Measurements from ENCODE around the gene CALHM5. TPM values are rescaled to one million over a fixed set of nuclear protein-coding genes. Genes with fewer than 3 reads are reported as not detected.

CALHM5 gene
- total RNA-seq, 1 donor from 2014 or later, result 1.9 TPM

DNA sequence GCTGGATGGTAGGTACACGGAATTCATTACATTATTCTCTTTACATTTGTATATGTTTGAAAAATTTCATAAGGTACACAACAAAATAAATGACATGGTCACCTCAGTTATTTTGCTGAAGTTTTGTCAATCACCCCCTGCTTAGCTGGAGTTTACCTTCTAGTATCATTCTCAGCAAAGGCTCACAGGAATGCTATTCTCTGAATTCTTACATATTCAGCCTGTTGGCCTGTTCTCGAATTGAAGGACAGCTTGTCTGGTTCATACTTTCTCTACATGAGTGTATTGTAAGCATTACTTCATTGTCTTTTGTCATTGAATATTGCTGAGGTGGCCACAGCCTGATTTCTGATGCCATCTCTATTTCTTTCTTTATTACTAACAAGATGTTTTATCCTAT, 12.8 kb downstream of the CALHM5 start:
- ATAC-seq (no peak), DNase-seq (no peak)
- intact Hi-C loops (cut with DNase I), result no loop called here
- H3K4me3 ChIP-seq, result no peak overlapping the region
- H3K27me3 ChIP-seq, result no peaks in the 10 kb centered on the region
- TF ChIP-seq, protein P1, sequence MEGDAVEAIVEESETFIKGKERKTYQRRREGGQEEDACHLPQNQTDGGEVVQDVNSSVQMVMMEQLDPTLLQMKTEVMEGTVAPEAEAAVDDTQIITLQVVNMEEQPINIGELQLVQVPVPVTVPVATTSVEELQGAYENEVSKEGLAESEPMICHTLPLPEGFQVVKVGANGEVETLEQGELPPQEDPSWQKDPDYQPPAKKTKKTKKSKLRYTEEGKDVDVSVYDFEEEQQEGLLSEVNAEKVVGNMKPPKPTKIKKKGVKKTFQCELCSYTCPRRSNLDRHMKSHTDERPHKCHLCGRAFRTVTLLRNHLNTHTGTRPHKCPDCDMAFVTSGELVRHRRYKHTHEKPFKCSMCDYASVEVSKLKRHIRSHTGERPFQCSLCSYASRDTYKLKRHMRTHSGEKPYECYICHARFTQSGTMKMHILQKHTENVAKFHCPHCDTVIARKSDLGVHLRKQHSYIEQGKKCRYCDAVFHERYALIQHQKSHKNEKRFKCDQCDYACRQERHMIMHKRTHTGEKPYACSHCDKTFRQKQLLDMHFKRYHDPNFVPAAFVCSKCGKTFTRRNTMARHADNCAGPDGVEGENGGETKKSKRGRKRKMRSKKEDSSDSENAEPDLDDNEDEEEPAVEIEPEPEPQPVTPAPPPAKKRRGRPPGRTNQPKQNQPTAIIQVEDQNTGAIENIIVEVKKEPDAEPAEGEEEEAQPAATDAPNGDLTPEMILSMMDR (IDR thresholded peaks at IDR 0.05), result no peak
- H3K4me1 ChIP-seq, result no peaks in the 10 kb centered on the region
- H3K9me3 ChIP-seq, result no peaks in the 10 kb centered on the region
- no peaks in the 10 kb centered on the region for H3K36me3 ChIP-seq
- no peak overlapping the region for H3K27ac ChIP-seq

DNA sequence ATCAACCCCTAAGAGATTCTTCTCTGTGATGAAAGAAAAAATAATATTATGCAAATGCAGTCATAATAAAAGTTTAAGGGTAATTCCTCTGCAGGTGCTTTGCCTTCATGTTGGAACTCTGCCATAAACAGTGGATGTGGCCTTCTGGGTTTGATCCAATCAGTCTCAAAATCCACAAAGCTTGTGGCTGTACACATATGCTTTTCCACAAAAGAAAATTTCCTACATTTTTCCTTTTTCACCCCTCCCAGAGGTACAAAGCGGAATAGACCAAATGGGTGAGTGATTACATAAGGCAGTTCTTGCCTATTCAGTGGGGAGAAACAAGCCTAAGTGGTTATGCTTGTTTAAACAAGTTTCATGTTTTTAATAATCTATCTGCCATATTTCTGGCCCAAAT, 16.7 kb downstream of the CALHM5 start:
- Histone ChIP-seq H3K27ac (no peak overlapping the region), H3K36me3 (no peaks in the 10 kb centered on the region), H3K9me3 (no peaks in the 10 kb centered on the region), H3K4me1 (no peaks in the 10 kb centered on the region), H3K4me3 (no peak overlapping the region), H3K27me3 (no peaks in the 10 kb centered on the region)
- TF ChIP-seq, protein P1 (IDR thresholded peaks at IDR 0.05), result no peak
- intact Hi-C loops (cut with DNase I), result no loop called here
- DNase-seq (no peak), ATAC-seq (no peak)

DNA sequence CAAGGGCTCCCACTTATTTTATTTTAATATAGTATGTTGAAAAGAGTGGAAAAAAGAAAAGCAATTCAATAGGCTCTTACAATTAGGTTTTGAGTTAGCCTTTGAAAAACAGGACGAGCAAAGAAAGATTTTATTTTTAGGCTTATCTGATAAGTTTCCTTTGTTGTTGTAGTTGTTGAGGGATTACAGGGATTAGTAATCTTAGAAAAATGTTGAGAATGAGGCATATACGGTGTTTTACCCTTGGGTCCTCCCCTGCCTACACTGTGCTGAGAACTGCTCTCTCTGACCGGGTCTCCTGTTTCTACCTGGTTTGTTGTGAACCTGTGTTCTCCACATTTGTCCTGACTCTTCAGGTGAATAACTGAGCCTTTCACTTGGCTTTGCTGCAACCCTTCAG, 17.3 kb downstream of the CALHM5 start:
- TF ChIP-seq, protein P1 (IDR thresholded peaks at IDR 0.05), result no peak
- H3K4me1 ChIP-seq, result no peaks in the 10 kb centered on the region
- intact Hi-C loops (cut with DNase I), result no loop called here
- ATAC-seq (no peak), DNase-seq (no peak)
- no peaks in the 10 kb centered on the region for H3K36me3 ChIP-seq
- no peak overlapping the region for H3K27ac ChIP-seq
- H3K4me3 ChIP-seq, result no peak overlapping the region
- no peaks in the 10 kb centered on the region for H3K9me3 ChIP-seq
- no peaks in the 10 kb centered on the region for H3K27me3 ChIP-seq

DNA sequence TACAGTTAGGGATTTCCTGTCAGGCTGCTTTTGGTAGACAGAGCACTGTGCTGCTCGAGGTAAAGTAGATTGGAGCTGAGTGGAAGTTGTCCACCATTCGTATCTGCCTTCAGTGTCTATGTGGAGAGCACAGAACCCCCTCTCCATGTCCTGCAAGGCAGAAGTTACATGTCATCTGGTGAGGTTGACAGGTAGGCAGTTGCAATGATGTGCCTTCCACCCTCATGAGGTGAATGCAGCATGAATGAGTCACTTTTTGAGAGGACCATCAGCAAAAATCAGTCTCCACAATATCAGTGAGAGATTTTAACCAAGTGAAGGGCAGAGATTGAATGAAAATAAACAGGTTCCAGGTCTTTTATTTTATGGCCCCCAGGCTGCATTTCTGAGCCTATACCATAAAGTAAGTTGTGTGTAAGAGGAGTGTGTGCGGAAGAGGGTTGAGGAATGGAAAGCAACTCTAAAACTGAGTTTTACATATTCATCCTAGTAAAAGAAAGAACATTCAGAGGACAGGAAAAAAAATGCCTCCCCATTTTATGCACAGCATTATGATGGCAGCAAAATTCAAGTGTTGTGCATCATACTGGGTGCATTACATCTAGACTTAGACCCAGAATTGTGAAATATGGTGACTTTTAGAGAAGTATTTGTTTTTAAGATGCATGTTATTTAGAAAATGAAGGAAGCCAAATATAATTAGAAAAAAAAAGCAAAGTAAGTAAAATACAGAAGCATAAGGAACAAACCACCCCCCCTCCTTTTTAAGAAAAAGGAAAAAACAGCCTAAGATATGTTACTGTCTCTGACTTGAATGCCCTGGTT, 18.2 kb downstream of the CALHM5 start:
- Histone ChIP-seq H3K27me3 (no peaks in the 10 kb centered on the region), H3K4me3 (no peak overlapping the region), H3K27ac (no peak overlapping the region), H3K36me3 (no peaks in the 10 kb centered on the region), H3K4me1 (no peaks in the 10 kb centered on the region), H3K9me3 (no peaks in the 10 kb centered on the region)
- TF ChIP-seq, protein P1 (IDR thresholded peaks at IDR 0.05), result no peak
- intact Hi-C loops (cut with DNase I), result no loop called here
- ATAC-seq (no peak), DNase-seq (no peak)

DNA sequence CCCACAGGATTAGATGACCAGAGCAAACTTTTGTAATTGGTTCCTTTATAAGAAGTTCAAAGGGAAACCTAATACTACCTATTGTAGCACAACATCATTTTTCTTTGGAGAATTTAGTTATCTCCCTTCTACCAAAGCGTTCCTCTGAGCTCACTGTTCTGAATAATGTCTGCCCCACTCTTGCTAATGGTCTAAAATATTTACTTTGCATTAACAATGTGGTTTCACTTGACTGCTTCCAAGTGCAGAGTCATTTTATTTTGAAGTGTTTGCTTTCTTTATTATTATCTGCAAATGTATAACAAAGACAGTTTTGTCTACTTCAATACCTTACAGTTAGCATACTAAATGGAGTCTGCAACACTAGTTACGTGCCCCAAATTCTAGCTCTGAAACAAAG, 19.0 kb downstream of the CALHM5 start:
- no peaks in the 10 kb centered on the region for H3K27me3 ChIP-seq
- intact Hi-C loops (cut with DNase I), result no loop called here
- ATAC-seq, result no peak
- H3K4me1 ChIP-seq, result no peaks in the 10 kb centered on the region
- DNase-seq, result no peak
- H3K4me3 ChIP-seq, result no peak overlapping the region
- H3K36me3 ChIP-seq, result no peaks in the 10 kb centered on the region
- H3K9me3 ChIP-seq, result no peaks in the 10 kb centered on the region
- TF ChIP-seq, protein P1 (IDR thresholded peaks at IDR 0.05), result no peak
- H3K27ac ChIP-seq, result no peak overlapping the region

Measured in upper lobe of right lung (tissue), 1 donor.